BLaER1 treated with 17β-estradiol and CSF1 and Interleukin-3, amounts not matched to agents 10 nM and 100 nM (cell line): Measurements from ENCODE around the gene EIF2D.
A peak's percentile ranks its signal among the peaks of the same experiment; 100 is the strongest.

Source experiments
- H3K27ac ChIP-seq, 11 experiments: shearing (Covaris generic); formaldehyde crosslinking; 2 replicates each; pipeline ENCODE4 v1.8.1; 2022
- H3K27me3 ChIP-seq, 11 experiments: shearing (Covaris generic); formaldehyde crosslinking; 2 replicates each; pipeline ENCODE4 v1.8.1; 2022
- H3K36me3 ChIP-seq, 11 experiments: shearing (Covaris generic); formaldehyde crosslinking; 2 replicates each; pipeline ENCODE4 v1.8.1; 2022
- H3K4me1 ChIP-seq, 10 experiments: shearing (Covaris generic); formaldehyde crosslinking; 2 replicates each; pipeline ENCODE4 v1.8.1; 2022
- H3K4me2 ChIP-seq, 11 experiments: shearing (Covaris generic); formaldehyde crosslinking; 2 replicates each; pipeline ENCODE4 v1.8.1; 2022
- H3K4me3 ChIP-seq, 10 experiments: shearing (Covaris generic); formaldehyde crosslinking; 2 replicates each; pipeline ENCODE4 v1.8.1; 2022
- H3K9ac ChIP-seq, 11 experiments: shearing (Covaris generic); formaldehyde crosslinking; 2 replicates each; pipeline ENCODE4 v1.8.1; 2022
- H3K9me3 ChIP-seq, 11 experiments: shearing (Covaris generic); formaldehyde crosslinking; replicated peaks in 1 of 11; 2 replicates each; pipeline ENCODE4 v1.8.1; 2022
- H4K20me1 ChIP-seq, 11 experiments: shearing (Covaris generic); formaldehyde crosslinking; 2 replicates each; pipeline ENCODE4 v1.8.1; 2022
- Cebpa-rat ChIP-seq, 11 experiments: shearing (Covaris generic); IDR thresholded peaks; 2 replicates each; pipeline ENCODE4 v1.8.1; 2022

EIF2D gene

DNA sequence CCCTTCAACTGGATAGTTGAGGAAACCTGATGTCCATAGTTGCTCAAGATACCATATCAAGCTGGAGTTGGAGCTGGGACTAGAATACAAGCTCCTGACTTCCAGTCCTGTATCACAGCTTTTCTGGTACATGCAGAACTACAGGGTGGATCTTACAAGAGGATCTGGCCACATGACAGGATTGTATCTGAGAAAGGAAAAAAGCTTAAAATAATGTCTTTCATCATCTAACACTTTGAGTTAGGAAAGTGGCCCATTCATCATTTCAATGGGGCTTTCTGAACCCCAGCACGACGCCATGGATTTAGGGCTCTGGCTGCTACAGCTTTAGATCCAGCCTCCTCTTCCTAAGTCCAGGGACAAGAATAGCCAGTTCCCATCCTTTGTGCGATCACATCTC lies 58.1 kb downstream of the EIF2D start:
- no peaks in the 10 kb centered on the region; a peak in 1 of 22 replicates for H4K20me1 ChIP-seq
- peak overlapping the region; percentile 10 to 100 (median 98); a peak in 18 of 22 replicates for H3K4me2 ChIP-seq
- no peak for TF ChIP-seq Cebpa-rat (IDR thresholded peaks at IDR 0.05)
- H3K9me3 ChIP-seq = no peaks in the 10 kb centered on the region
- H3K4me1 ChIP-seq = peaks cover 37 to 76% (median 65%) of the 10 kb centered on the region in 10 experiments
- peaks cover 0 to 7% (median 0%) of the 10 kb centered on the region in 11 experiments; a peak in 2 of 22 replicates for H3K36me3 ChIP-seq
- no peak overlapping the region for H3K4me3 ChIP-seq
- peak overlapping the region in 1 of 11 experiments; percentile 12; a peak in 1 of 22 replicates for H3K9ac ChIP-seq
- peak overlapping the region in 3 of 11 experiments; percentile 6 to 95 (median 11); a peak in 2 of 22 replicates for H3K27ac ChIP-seq
- H3K27me3 ChIP-seq = no peaks in the 10 kb centered on the region

DNA sequence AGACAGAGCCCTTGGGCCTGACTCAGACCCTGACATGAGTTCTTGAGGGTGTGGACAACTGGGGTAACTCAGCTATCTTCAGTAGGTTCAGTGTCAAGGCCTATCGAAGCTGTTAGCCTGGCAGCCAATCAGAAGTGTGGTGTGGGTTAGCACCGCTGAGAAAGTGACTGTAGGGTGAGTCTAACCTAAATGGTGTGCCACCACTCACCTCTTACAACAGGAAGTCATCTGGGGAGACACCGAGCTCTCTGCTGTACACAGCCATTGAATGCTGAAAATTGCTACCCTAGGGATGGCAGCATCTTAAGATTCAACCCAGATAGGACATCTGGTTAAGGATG lies 60.3 kb downstream of the EIF2D start:
- no peak for TF ChIP-seq Cebpa-rat (IDR thresholded peaks at IDR 0.05)
- Histone ChIP-seq H4K20me1 (no peaks in the 10 kb centered on the region), H3K4me2 (peak overlapping the region in 10 of 11 experiments; percentile 5 to 55 (median 34); a peak in 14 of 22 replicates), H3K4me3 (no peak overlapping the region), H3K27me3 (no peaks in the 10 kb centered on the region), H3K4me1 (peaks cover 30 to 77% (median 56%) of the 10 kb centered on the region in 10 experiments), H3K9ac (no peak overlapping the region), H3K9me3 (peaks cover 0 to 12% (median 0%) of the 10 kb centered on the region in 11 experiments; a peak in 4 of 22 replicates), H3K36me3 (peaks cover 0 to 15% (median 8%) of the 10 kb centered on the region in 11 experiments; a peak in 7 of 22 replicates), H3K27ac (peak overlapping the region in 1 of 11 experiments; percentile 12; a peak in 2 of 22 replicates)

DNA sequence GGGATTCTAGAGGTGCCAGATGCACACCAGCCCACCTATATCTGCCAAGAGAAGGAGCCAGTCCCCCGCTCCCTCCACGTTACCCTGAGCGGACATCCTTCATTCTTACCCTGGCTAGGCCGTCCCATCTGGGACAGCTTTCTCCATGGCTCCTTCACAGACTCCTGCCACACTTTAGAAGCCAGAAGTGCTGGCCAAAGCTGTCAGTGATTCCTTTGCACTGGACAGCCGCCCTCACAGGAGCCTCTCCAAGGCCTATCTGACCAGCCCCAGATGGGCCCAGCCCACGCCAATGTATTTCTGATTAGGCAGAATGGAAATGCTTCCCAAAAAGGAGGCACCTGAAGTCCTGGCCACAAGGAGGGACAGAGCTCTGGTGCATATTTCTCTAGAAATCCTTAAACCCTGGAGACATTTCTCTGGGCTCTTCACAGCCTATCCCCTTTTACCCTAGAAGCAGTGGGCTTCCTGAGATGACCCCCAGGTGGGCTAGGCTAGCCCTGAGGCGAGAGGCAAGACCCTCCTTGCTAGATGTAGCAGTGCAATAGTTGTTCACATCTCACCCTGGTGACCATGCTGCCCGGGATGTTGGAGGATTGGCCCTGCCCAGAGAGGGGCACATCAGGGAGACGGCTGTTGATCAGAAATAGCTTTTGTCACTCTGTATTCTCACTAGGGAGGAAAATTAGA lies 60.8 kb downstream of the EIF2D start:
- no peaks in the 10 kb centered on the region for H3K27me3 ChIP-seq
- peaks cover 0 to 12% (median 0%) of the 10 kb centered on the region in 11 experiments; a peak in 4 of 22 replicates for H3K9me3 ChIP-seq
- H3K4me1 ChIP-seq = peaks cover 27 to 74% (median 52%) of the 10 kb centered on the region in 10 experiments
- H3K9ac ChIP-seq = no peak overlapping the region
- H3K4me2 ChIP-seq = peak overlapping the region in 10 of 11 experiments; percentile 5 to 55 (median 34); a peak in 15 of 22 replicates
- no peaks in the 10 kb centered on the region for H4K20me1 ChIP-seq
- no peak for TF ChIP-seq Cebpa-rat (IDR thresholded peaks at IDR 0.05)
- H3K36me3 ChIP-seq = peaks cover 0 to 15% (median 8%) of the 10 kb centered on the region in 11 experiments; a peak in 7 of 22 replicates
- H3K4me3 ChIP-seq = no peak overlapping the region
- H3K27ac ChIP-seq = peak overlapping the region in 1 of 11 experiments; percentile 12; a peak in 3 of 22 replicates

DNA sequence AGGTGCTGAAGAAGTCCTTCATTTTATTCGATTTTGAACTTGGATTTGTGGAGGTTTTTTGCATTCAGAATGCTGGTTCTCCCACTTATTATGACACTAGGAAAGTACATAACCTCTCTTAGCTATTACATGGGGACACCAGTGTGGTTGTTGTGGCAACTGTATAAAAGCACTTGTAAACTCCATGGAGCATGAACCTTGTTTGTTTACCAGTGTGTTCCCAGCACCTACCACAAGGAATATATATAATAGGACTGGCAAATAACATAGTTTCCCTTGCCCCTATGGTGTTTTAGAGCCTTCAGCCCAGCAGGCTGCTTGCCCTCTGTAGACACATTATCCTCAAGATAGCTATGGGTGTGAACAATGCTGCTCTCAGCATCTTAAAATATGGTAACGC lies 61.8 kb downstream of the EIF2D start:
- Histone ChIP-seq H3K27me3 (no peaks in the 10 kb centered on the region), H3K9me3 (peaks cover 0 to 12% (median 0%) of the 10 kb centered on the region in 11 experiments; a peak in 4 of 22 replicates), H3K9ac (no peak overlapping the region), H3K4me3 (no peak overlapping the region), H3K4me1 (peaks cover 18 to 64% (median 42%) of the 10 kb centered on the region in 10 experiments), H3K36me3 (peaks cover 0 to 18% (median 8%) of the 10 kb centered on the region in 11 experiments; a peak in 7 of 22 replicates), H3K27ac (no peak overlapping the region), H4K20me1 (no peaks in the 10 kb centered on the region), H3K4me2 (peak overlapping the region in 6 of 11 experiments; percentile 6 to 55 (median 40); a peak in 8 of 22 replicates)
- TF ChIP-seq Cebpa-rat (IDR thresholded peaks at IDR 0.05) = no peak

DNA sequence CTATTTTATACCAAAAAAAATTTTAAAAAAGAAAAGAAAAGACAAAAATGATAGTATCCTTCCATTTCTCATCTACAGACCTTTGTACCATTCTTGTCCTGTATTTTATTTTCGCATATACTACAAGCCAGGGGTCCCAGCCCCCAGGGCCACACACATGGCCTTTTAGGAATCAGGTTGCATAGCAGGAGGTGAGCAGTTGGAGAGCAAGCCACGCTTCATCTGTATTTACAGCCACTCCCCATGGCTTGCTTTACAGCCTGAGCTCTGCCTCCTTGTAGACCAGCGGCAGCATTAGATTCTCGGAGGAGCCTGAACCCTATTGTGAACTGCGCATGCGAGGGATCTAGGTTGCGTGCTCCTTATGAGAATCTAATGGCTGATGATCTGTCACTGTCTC lies 65.2 kb downstream of the EIF2D start:
- TF ChIP-seq Cebpa-rat (IDR thresholded peaks at IDR 0.05) = no peak
- H3K36me3 ChIP-seq = peaks cover 0 to 22% (median 8%) of the 10 kb centered on the region in 11 experiments; a peak in 7 of 22 replicates
- H3K9ac ChIP-seq = no peak overlapping the region
- no peaks in the 10 kb centered on the region for H3K27me3 ChIP-seq
- H3K4me1 ChIP-seq = peaks cover 7 to 79% (median 48%) of the 10 kb centered on the region in 10 experiments; a peak in 19 of 20 replicates
- no peak overlapping the region for H3K27ac ChIP-seq
- H4K20me1 ChIP-seq = no peaks in the 10 kb centered on the region
- H3K4me2 ChIP-seq = no peak overlapping the region
- peaks cover 0 to 14% (median 0%) of the 10 kb centered on the region in 11 experiments; a peak in 5 of 22 replicates for H3K9me3 ChIP-seq
- no peak overlapping the region for H3K4me3 ChIP-seq

DNA sequence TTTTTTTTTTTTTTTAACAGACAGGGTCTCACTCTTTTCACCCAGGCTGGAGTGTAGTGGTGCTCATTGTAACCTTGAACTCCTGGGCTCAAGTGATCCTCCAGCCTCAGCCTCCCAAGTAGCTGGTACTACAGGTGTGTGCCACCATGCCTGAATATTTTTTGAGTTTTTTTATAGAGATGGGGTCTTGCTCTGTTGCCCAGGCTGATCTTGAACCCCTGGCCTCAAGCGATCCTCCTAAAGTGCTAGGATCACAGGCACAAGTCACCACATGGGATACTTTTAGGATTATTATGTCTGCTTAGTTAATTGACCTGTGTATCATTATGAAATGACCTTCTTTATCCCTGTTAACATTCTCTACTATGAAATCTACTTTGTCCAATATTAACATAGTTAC lies 66.9 kb downstream of the EIF2D start:
- H4K20me1 ChIP-seq = no peaks in the 10 kb centered on the region
- peaks cover 0 to 14% (median 0%) of the 10 kb centered on the region in 11 experiments; a peak in 5 of 22 replicates for H3K9me3 ChIP-seq
- H3K27me3 ChIP-seq = no peaks in the 10 kb centered on the region
- H3K4me1 ChIP-seq = peaks cover 23 to 79% (median 48%) of the 10 kb centered on the region in 10 experiments
- no peak overlapping the region for H3K4me3 ChIP-seq
- peaks cover 0 to 22% (median 8%) of the 10 kb centered on the region in 11 experiments; a peak in 7 of 22 replicates for H3K36me3 ChIP-seq
- no peak overlapping the region for H3K9ac ChIP-seq
- no peak overlapping the region for H3K27ac ChIP-seq
- no peak overlapping the region for H3K4me2 ChIP-seq
- TF ChIP-seq Cebpa-rat (IDR thresholded peaks at IDR 0.05) = no peak

DNA sequence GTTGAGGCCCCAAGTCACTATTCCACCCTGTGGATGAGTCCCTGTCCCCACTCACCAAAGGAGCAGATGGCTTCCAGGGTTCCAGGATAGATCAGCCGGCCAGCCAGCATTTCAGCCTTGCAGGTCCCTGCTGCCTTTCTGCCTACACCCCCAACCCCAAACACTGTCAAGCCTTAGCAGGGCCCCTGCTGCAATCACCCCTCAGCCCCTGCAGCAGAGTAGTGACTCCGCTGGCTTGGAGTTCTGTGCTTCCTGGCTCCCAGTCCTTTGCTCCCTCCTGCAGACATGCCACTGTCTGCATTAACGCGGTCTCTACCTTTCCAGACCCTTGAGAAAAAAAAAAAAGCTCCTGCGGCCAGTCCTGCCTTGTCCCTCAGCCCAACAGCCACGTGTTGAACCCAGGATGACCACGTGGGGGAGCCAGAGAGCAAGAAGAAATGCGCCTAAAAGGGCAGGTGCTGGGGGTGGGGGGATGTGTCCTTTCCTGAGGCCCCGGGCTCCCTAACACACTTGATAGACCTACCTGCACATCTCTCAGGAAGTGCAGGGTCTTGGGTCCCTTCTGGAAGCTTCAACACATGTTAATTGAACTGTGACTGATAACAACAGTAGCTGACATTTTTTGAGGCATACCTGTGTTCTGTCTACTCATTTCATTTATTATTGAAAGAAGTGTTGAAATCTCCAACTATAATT lies 67.6 kb downstream of the EIF2D start:
- H3K9ac ChIP-seq = peak overlapping the region in 5 of 11 experiments; percentile 18 to 46 (median 37); a peak in 4 of 22 replicates
- H3K27ac ChIP-seq = no peak overlapping the region
- no peaks in the 10 kb centered on the region for H3K27me3 ChIP-seq
- peaks cover 0 to 19% (median 8%) of the 10 kb centered on the region in 11 experiments; a peak in 7 of 22 replicates for H3K36me3 ChIP-seq
- H3K9me3 ChIP-seq = peaks cover 0 to 14% (median 0%) of the 10 kb centered on the region in 11 experiments; a peak in 5 of 22 replicates
- no peak for TF ChIP-seq Cebpa-rat (IDR thresholded peaks at IDR 0.05)
- H3K4me1 ChIP-seq = peaks cover 29 to 79% (median 53%) of the 10 kb centered on the region in 10 experiments
- H3K4me3 ChIP-seq = no peak overlapping the region
- H4K20me1 ChIP-seq = no peaks in the 10 kb centered on the region
- H3K4me2 ChIP-seq = peak overlapping the region; percentile 20 to 93 (median 49); a peak in 19 of 22 replicates
